GM18858 (cell line): ENCODE measurements around the gene ZXDC.

Source experiments
- ATAC-seq: cut with Tn5 transposase; IDR thresholded peaks from one replicate; pipeline ENCODE4 v1.9.1; 2021; ENCODE audit not compliant: unreplicated experiment

ZXDC gene, protein sequence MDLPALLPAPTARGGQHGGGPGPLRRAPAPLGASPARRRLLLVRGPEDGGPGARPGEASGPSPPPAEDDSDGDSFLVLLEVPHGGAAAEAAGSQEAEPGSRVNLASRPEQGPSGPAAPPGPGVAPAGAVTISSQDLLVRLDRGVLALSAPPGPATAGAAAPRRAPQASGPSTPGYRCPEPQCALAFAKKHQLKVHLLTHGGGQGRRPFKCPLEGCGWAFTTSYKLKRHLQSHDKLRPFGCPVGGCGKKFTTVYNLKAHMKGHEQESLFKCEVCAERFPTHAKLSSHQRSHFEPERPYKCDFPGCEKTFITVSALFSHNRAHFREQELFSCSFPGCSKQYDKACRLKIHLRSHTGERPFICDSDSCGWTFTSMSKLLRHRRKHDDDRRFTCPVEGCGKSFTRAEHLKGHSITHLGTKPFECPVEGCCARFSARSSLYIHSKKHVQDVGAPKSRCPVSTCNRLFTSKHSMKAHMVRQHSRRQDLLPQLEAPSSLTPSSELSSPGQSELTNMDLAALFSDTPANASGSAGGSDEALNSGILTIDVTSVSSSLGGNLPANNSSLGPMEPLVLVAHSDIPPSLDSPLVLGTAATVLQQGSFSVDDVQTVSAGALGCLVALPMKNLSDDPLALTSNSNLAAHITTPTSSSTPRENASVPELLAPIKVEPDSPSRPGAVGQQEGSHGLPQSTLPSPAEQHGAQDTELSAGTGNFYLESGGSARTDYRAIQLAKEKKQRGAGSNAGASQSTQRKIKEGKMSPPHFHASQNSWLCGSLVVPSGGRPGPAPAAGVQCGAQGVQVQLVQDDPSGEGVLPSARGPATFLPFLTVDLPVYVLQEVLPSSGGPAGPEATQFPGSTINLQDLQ

DNA sequence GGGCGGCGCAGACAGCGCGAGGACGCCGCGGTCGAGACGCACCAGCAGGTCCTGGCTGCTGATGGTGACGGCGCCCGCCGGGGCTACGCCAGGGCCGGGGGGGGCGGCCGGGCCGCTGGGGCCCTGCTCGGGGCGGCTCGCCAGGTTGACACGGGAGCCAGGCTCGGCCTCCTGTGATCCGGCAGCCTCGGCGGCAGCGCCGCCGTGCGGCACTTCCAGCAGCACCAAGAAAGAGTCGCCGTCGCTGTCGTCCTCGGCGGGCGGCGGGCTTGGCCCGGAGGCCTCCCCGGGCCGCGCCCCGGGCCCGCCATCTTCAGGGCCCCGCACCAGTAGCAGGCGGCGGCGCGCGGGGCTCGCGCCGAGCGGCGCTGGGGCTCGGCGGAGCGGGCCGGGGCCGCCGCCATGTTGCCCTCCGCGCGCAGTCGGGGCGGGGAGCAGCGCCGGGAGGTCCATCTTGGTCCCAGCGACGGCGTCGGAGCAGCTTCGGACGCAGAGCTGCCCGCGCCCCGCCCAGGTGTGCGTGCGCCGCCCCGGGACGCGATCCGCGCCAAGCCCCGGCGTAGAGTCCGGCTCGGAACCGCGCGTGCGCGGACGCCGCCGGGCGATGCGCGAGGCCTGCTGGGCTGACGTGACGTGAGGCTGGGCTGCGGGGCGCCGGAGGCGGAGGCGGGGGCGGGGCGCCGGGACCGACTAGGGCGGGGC lies at the start of gene ZXDC:
ZXDC (minus strand) TSS at position 479 of the 702 bp plus-strand sequence; CDS start at position 453, 26 bp downstream.
- peak; percentile 65 for ATAC-seq

DNA sequence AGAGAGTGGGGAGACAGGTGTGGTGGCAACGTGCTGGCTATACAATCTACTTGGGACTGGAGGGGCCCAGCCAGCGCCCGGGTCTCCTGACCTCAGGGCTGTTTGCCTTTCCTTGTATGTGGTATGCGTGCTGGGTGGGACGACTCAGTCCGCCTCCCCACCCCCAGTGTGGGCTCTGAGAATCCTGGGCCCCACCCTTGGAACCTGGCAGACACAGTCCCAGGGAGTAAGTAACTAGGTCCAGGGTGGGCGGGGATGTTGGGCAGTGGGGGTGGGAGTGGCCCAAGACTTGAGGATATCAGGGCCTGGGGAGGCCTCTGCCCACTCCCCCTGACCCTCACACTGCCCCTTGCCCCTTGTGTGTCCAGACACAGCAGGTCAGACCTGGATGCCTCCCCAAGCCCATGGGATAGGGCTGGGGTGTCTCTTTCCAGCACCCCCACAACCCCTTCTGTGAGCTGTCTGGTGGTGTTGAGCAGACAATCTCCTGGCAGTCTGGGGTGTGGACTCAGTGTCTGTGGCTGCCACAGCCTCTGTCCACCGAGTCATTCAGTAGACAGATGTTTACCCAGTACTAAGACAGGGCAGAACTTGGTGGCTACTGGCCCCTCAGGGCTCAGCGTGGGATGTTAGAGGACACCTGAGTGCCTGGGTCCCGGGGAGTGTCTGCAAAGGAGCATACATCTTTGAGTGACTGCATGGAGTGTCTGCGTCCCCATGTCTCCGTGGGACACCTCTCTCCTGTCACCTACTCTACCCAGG lies 49.6 kb upstream of the ZXDC start:
- no peak for ATAC-seq

DNA sequence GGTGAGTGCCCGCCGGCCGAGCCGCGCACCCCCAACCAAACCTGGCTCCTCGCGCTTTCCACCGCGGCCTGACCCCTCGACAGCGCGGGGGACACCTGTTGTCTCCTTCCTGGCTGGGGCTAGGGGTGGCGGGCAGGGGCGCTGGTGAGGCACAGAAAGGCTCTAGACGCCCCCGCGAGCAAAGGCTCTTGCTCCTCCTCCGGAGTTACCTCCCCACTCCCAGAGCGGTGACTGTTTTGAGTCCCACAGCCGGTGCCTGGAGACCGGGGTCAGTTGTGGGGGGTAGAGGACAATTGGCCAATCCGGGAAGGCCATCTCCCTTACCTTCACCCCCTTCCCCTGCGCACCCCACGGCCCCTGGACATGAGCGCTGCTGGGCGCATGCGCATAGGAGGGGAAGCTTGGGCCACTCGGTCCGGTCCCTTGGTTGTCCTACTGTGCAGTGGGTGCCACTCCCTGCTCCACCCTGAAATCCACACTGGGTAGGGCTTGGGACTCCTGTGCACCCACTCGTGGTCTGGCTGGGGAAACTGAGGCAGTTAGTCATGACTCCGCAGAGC lies 48.8 kb upstream of the ZXDC start:
- ATAC-seq = no peak

DNA sequence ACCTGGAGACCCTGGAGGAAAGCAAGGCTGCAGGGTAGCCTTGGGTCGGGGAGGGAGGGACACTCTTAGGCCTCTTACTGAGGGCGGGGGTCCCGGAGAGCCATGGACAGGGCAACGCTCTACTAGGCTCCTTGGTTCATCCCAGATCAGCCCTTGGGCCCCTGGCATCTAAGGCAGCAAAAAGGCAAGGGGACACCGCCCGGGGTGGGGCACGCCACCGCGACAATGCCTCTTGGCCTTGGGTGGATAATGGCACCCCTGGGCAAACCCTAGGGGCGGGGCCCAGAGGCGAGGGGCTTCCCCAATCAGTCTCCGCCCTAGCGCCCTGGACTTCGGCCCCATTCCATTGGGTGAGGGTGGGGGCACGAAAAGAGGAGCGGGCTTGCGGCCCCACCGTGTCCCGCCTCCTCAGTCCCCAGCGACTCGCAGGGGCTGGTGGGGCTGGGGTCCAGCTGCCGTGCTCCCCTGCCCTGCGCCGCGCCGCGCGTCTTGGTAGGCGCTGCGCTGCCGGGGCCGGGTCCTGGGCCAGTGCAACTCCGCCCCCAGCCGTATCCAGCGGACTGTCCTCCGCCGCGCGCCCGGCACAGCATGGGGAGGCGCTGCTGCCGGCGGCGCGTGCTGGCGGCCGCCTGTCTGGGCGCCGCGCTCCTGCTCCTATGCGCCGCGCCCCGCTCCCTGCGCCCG lies 48.2 kb upstream of the ZXDC start, which contains the start of gene CHST13:
CHST13 (plus strand) TSS at position 411 of the 684 bp plus-strand sequence; CDS start at position 589, 178 bp downstream.
- ATAC-seq = no peak

DNA sequence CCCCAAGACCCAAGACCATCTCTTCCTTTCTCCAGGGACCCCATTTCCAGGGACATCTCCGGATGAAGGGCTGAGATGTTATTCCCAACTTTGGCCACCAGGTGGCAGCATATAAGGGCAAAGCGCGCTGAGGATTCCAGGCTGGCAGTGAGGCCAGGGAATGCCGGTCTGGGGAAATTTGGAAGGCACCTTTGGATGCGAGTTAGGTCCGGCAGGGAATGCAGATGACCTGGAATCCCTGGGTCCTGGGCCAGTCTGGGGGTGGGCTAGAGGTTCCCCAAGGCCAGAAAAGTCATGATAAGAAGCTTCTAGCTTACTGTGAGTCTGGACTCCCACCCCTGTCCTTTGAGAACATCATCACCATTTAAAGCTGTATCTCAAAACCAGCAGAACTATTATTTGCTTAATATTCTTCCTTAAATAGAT lies 46.7 kb upstream of the ZXDC start:
- no peak for ATAC-seq

DNA sequence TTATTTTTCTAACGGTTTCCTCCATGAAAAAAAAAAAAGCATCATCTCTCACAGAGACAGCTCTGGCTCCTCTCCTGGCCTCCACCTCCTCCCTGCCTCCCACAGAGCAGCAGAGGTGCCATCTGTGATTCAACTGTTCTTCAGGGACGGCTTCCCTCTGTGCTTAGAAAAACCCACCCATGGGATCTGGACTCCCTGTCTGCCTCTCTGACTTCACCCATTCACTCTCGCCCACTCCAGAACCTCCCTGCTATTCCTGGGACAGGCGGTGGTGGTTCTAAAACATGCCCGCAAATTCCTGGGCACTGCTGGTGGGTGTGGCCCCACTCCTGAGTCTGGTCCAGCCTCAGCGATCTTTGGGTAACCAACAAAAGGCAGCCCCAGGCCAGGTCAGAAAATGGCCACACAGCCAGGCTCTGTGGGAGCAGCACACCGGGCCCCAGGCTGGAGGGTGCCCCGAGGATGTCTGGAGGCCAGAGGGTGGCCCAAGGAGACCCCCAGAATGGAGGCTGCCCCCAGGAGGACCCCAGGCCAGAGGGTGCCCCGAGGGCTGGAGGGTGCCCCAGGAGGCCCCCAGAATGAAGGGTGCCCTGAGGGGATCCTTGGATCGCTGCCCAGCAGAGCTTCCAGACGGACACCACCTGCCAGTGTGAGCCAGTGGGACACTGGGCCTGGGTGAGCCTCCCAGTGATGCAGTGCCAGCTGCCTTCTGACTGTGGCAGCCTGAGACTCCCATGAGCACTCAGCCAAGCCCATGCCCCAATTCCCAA lies 45.6 kb upstream of the ZXDC start:
- ATAC-seq = no peak

DNA sequence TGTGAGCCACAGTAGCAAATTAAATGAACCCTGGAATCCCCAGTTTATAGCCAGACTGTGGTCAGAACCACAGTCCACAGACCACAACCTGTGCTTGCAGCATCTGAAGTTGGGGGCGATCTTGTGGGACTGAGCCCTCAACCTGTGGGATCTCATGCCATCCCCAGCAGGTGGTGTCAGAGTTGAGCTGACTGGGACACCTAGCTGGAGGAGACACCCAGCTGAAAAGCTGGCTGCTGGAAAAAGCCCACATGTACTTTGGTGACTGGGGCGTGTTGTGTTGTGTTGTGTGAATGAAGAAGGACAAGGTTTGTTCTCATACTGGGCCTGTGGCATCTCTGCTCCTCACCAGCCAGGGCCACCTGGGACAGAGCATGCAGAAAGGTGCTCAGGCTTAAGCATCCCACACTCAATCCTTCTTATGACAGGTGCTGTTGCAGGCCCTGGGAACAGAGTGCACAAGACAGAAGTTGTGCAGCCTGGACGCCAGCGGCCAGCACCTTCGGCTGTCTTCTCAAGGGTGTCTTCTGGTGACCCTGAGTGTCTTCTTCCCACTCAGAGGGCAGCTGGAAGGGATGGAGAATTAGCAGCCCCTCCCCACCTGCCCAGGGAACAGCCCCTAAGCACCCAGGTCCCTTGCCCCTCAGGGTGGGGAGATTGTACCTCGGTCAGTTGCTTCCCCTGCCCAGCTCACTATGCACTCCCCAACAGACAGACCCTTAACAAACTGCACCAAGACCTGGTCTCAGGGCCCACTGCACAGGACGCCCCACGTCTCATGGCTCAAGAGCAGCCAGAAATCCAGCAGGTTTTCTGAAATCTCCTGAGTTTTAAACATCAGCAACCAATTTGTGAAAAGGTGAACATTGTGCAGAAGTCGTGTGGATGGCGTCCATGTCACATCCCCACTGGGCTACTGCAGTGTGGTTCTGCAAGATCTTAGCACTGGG lies 44.1 kb upstream of the ZXDC start:
- no peak for ATAC-seq

DNA sequence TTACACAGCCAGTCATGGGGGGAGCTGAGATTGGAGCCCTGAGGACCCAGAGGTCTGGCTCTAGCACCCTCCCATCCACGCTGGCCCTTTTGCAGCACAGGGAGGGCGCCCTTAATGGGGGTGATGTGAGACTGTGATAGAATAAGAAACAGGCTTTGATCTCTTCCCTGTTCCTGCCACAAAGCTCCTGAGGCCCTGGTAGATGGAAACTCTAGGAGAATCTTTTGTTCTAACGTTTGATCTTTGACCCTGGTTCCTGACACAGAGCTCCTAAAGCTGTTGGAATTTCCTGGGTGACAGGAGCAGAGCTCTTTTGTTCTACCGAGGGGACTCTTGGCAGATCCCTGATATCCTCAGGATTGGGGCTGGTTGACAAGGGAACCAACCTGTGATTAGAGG lies 43.1 kb upstream of the ZXDC start:
- no peak for ATAC-seq

DNA sequence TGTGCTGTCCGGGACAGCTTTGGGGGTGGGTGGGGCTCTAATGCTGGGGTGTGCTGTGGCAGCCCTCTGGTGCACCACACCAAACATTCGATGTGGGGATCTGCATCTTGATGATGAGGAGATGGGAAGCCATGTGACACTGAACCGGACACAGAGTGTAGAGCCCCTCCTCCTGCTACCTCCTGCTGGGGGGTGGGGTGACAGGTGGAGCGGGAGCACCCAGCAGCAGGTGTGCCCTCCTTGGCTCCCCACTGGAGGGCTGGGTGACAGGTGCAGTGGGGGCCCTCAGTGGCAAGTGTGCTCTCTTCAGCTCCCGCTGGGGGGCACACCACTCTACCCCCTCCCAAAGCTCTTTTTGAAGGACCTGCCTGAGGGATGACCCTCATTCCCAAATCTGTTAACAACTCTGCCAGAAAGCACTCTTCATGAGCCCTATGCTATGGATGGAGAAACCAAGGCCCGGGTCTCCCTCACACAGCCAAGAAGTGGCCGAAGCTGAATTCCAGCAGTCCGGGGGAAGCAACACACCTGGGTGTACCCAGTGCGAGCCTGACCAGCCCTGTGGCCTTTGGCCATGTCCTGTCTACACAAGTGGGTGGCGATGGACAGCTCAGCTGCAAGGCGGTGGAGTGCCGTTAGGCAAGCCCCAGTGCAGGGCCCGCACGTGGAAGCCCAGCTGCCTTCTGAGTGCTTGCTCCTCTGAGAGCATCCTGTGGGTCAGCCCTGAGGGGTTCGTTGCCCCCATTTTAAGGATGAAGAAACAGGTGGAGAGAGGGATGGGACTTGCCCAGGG lies 42.5 kb upstream of the ZXDC start:
- ATAC-seq = no peak

DNA sequence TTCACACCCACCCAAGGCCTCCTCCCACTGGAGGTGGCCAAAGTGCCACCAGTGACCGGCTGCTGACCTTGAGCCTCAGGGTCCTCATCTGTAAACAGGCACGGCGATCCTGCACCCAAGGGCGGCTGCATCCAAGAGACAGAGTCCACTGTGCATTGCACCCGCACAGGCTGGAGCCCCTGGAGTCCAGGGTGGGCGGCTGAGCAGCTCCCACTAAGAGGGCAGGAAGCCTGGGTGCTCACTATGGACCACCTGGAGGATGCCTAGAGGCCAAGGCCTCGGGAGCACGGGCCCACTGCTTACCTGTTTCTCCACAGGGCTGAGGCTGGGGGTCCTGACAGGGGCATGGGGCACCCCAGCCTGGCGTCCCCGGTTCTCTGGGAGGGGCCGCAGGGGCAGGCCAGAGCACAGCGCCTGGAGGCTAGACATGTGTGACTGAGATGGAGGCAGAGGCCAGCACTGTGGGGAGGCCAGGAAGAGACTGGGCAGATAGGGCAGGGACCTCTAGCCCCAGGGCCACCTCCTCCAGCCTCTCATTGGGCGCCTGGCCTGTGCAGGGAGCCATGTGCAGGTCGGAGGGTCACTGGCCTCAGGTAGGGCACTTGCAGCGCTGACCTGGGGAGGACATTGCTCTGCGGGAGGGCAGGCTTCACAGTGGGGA lies 41.7 kb upstream of the ZXDC start, which contains the start of gene UROC1:
UROC1 (minus strand) TSS at position 483 of the 661 bp plus-strand sequence; CDS start at position 429, 54 bp downstream.
- no peak for ATAC-seq

DNA sequence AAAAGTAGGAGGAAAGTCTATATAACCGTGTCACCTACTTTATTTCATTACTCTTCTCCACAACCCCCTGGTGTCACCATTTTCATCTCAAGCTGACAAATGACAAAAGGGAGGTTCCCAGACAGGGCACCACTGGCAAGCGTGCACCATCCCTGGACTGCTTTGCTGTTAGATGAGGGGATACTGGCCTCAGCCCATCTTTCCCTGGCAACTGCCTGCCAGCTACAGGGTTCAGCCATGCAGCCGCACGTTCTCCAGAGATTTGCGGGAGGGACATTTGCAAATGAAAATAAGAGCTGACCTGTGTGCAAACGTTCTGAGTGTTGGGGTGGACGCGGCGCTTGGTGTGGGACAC lies 41.2 kb upstream of the ZXDC start:
- ATAC-seq = no peak

DNA sequence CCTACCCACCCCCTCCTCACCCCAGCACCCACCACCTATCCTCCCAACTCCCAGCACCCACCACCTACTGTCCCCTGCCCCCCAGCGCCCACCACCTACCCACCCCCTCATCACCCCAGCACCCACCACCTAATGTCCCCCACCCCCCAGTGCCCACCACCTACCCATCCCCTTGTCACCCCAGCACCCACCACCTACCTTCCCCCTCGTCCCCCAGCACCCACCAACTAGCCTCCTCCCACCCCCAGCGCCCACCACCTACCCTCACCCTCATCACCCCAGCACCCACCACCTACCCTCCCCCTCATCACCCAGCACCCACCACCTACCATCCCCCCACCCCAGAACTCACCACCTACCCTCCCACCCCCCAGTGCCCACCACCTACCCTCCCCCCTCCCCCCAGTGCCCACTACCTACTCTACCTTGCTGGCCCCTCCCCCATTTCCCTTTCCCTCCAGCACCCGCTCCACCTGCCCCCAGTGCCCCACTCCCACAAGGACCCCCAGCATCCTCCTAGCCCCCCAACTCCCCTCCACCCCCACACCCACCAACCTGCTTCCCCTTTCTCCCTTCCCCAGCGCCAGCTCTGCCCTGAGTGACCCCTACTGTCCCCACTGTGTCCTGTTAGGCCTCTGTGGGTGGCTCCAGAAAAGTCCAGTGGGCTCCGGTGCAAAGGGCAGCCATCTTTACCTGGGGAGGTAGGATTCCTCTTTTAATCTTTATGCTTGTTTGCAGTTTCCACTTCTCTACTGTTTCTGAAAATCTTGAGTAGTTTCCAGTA lies 40.7 kb upstream of the ZXDC start:
- ATAC-seq = no peak

DNA sequence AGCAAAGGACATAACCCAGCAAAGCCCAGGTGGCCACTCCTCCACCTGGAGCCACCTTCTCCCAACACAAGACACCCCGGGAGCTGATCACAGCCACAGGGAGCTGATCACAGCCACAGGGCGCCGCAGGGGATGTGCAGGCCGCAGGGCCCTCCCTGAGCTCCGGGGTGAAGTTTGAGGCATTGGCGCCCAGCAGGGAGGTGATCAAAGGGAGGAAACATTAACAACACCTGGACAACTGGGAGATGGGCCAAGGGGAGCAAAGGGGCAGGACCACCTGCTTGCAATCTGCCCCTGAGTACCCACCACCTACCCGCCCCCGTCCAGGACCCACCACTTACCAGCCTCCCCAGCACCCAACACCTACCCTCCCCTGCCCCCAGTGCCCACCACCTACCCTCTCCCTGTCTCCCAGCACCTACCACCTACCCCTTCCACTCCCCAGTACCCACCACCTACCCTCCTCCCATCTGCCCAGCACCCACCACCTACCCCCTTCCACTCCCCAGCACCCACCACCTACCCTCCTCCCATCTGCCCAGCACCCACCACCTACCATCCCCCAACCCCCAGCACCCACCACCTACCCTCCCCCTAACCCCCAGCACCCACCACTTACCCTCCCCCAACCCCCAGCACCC lies 39.5 kb upstream of the ZXDC start:
- ATAC-seq = no peak

DNA sequence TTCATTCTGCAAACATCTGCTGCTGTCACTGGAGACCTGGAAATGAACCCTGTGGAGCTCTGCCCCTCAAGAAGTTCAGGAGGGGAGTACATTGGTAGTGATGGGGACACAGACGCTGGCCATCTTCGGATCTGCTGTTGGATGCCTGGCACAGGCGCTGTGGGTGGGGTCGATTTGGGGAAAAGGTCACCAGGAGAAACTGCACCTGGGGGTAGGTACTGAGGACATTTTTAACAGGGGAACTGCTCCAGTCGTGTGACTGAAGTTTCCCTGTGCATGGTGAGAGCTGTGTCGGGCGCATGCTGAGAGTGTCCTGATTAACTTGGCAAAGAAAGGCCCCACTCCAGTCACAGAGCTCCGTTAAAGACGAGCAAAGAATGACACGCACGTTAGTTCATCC lies 38.5 kb upstream of the ZXDC start:
- no peak for ATAC-seq
